Neural crest cell (in vitro differentiated cells): ENCODE results near the gene VPS35L. TPM values are rescaled to one million over a fixed set of nuclear protein-coding genes. Genes with fewer than 3 reads are reported as not detected.

ENCODE experiments used
- DNase-seq: peaks from one replicate; pipeline ENCODE4 v3.0.0; 2021; ENCODE audit warnings: low read depth, mixed read lengths, low spot score
- H3K27ac Mint-ChIP-seq: one replicate; pipeline ENCODE4 v1.8.0; 2021; ENCODE audit warnings: mild to moderate bottlenecking, mixed read lengths; ENCODE audit not compliant: unreplicated experiment
- H3K27me3 Mint-ChIP-seq: 2 replicates; pipeline ENCODE4 v1.8.0; 2021; ENCODE audit warnings: low read depth, mild to moderate bottlenecking, mixed read lengths
- H3K36me3 Mint-ChIP-seq: 2 replicates; pipeline ENCODE4 v1.8.0; 2021; ENCODE audit warnings: low read depth, mild to moderate bottlenecking, mixed read lengths
- H3K4me1 Mint-ChIP-seq: 2 replicates; pipeline ENCODE4 v1.8.0; 2021; ENCODE audit warnings: mixed read lengths
- H3K4me3 Mint-ChIP-seq: one replicate; pipeline ENCODE4 v1.8.0; 2021; ENCODE audit warnings: mild to moderate bottlenecking, mixed read lengths
- H3K9me3 Mint-ChIP-seq: 2 replicates; pipeline ENCODE4 v1.8.0; 2021; ENCODE audit warnings: mixed read lengths
- total RNA-seq: library from RNA; stranded (reverse); gene quantifications from 2 replicates; pipeline ENCODE4 v1.2.1, GENCODE V29; 2021
- TF ChIP-seq, protein P1 (sequence below): fragments of 200-600 bp; sonication (generic); conservative IDR thresholded peaks from 2 replicates; pipeline ENCODE4 v1.5.0; 2021; ENCODE audit warnings: antibody characterized with exemption, mild to moderate bottlenecking

Gene VPS35L
- total RNA-seq, 1 donor from 2014 or later = 59.1 TPM

GRCh38 chr16:19746561-19746960 is 191.1 kb downstream of the VPS35L start:
- peak; percentile 12 for DNase-seq
- no peaks in the 10 kb centered on the region for H3K36me3 Mint-ChIP-seq
- H3K4me1 Mint-ChIP-seq = peaks cover 66% of the 10 kb centered on the region
- H3K9me3 Mint-ChIP-seq = no peaks in the 10 kb centered on the region
- H3K27me3 Mint-ChIP-seq = peaks cover 6% of the 10 kb centered on the region
- TF ChIP-seq, protein P1, sequence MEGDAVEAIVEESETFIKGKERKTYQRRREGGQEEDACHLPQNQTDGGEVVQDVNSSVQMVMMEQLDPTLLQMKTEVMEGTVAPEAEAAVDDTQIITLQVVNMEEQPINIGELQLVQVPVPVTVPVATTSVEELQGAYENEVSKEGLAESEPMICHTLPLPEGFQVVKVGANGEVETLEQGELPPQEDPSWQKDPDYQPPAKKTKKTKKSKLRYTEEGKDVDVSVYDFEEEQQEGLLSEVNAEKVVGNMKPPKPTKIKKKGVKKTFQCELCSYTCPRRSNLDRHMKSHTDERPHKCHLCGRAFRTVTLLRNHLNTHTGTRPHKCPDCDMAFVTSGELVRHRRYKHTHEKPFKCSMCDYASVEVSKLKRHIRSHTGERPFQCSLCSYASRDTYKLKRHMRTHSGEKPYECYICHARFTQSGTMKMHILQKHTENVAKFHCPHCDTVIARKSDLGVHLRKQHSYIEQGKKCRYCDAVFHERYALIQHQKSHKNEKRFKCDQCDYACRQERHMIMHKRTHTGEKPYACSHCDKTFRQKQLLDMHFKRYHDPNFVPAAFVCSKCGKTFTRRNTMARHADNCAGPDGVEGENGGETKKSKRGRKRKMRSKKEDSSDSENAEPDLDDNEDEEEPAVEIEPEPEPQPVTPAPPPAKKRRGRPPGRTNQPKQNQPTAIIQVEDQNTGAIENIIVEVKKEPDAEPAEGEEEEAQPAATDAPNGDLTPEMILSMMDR = no peak
- peak overlapping the region; percentile 3 for H3K4me3 Mint-ChIP-seq
- peak overlapping the region; percentile 36 for H3K27ac Mint-ChIP-seq

GRCh38 chr16:19748389-19749168 is 193.1 kb downstream of the VPS35L start:
- no peak overlapping the region for H3K27ac Mint-ChIP-seq

DNA sequence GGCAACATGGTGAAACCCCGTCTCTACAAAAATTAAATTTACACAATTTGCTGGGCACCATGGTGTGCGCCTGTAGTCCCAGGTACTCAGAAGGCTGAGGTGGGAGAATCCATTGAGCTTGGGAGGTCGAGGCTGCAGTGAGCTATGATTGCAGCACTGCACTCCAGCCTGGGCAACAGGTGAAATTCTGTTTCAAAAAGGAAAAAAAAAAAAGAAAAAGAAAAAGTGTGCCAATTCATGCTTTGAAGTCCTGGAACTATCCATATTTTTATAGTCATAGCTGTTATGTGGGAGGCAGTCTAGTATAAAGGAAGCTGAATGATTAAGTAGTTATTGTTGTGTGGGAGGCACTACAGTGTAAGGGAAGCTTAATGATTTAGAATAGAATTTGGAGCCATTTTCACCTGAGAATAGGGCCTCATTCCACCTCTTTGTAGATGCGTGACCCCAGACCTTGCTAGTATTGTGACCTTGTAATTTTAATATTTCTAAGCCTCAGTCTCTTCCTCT is 194.1 kb downstream of the VPS35L start:
- DNase-seq = no peak
- Mint-ChIP-seq H3K27ac (no peak overlapping the region), H3K4me3 (no peak overlapping the region), H3K4me1 (peaks cover 63% of the 10 kb centered on the region), H3K27me3 (peaks cover 9% of the 10 kb centered on the region), H3K36me3 (no peaks in the 10 kb centered on the region), H3K9me3 (no peaks in the 10 kb centered on the region)
- TF ChIP-seq, protein P1 = no peak

More at GRCh38 chr16:19748389-19749168, 193.1 kb downstream of the VPS35L start:
- Mint-ChIP-seq H3K36me3 (no peaks in the 10 kb centered on the region), H3K27me3 (peaks cover 9% of the 10 kb centered on the region), H3K4me3 (no peak overlapping the region), H3K4me1 (peaks cover 67% of the 10 kb centered on the region), H3K9me3 (no peaks in the 10 kb centered on the region)
- no peak for DNase-seq
- TF ChIP-seq, protein P1 = no peak

Other genes with a start within 250 kb of the VPS35L start
- not detected in 2 replicates for gene TMC5, start 137.8 kb upstream of the VPS35L start, total RNA-seq
- 61.9 and 63.2 TPM in 2 replicates for gene GDE1, start 33.6 kb upstream of the VPS35L start, total RNA-seq
- 35.2 and 36.3 TPM in 2 replicates for gene CCP110, start 31.8 kb upstream of the VPS35L start, total RNA-seq
- 77.9 and 84.4 TPM in 2 replicates for gene KNOP1, start 162.5 kb downstream of the VPS35L start, total RNA-seq
- 23.4 and 23.7 TPM in 2 replicates for gene IQCK, start 162.6 kb downstream of the VPS35L start, total RNA-seq